GM13977 (cell line): ENCODE measurements around the gene SF3B5.

Source experiments
- DNase-seq: peaks from one replicate; pipeline ENCODE4 v3.0.0; 2012; ENCODE audit warnings: low spot score
- in situ Hi-C: fragments of 300-500 bp; cut with MboI; formaldehyde crosslinking; loops from one replicate; pipeline ENCODE4 v1.12.0; 2022; ENCODE audit warnings: low sequenced_read_pairs, low pct_unique_long_range_greater_than_20kb, mixed read lengths, inconsistent platforms; ENCODE audit not compliant: unreplicated experiment
- TF ChIP-seq, protein P1 (sequence below): IDR thresholded peaks from 2 replicates; pipeline ENCODE4 v1.5.1; 2012; ENCODE audit warnings: mild to moderate bottlenecking, control low read depth; ENCODE audit not compliant: insufficient read depth; ENCODE audit errors: extremely low read depth, missing control alignments

SF3B5 gene

DNA sequence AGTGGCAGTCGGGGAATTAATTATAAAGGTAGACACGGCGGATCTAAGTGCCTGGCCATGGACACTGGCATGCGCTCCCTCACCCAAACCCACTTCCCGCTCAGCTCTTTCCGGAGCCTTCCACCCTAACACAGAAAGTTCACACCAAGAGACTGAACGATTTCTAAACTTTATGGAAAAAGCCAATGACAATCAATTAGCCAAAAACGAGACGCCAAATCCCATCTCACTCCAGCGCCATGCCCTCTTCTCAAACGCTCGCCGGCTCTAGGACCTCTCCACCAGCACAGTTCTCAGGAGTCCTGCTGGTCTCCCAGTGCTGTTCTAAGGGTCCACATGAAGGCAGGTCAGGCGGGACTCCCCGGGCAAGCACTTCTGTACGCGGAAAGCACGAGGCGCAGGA lies 641 bp downstream of the SF3B5 start:
- no peak for DNase-seq
- in situ Hi-C loops, result loop anchor here (10.0 kb wide), 2 partner anchors 120 to 150 kb away; no protein-coding TSS in a partner anchor
- TF ChIP-seq, protein P1, sequence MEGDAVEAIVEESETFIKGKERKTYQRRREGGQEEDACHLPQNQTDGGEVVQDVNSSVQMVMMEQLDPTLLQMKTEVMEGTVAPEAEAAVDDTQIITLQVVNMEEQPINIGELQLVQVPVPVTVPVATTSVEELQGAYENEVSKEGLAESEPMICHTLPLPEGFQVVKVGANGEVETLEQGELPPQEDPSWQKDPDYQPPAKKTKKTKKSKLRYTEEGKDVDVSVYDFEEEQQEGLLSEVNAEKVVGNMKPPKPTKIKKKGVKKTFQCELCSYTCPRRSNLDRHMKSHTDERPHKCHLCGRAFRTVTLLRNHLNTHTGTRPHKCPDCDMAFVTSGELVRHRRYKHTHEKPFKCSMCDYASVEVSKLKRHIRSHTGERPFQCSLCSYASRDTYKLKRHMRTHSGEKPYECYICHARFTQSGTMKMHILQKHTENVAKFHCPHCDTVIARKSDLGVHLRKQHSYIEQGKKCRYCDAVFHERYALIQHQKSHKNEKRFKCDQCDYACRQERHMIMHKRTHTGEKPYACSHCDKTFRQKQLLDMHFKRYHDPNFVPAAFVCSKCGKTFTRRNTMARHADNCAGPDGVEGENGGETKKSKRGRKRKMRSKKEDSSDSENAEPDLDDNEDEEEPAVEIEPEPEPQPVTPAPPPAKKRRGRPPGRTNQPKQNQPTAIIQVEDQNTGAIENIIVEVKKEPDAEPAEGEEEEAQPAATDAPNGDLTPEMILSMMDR, result no peak

DNA sequence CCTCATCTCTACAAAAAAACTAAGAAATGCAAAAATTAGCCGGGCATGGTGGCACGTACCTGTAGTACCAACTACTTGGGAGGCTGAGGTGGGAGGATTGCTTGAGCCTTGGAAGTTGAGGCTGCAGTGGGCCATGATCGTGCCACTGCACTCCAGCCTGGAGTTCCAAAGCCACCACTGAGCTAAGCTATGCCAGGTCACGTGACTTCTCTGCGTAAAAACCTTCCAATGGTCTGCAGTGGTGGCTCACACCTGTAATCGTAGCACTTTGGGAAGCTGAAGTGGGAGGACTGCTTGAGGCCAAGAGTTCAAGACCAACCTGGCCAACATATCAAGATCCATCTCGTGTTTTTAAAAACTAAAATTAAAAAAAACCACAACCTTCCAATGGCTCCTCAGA lies 1.7 kb downstream of the SF3B5 start:
- TF ChIP-seq, protein P1, result no peak
- no peak for DNase-seq
- in situ Hi-C loops, result loop anchor here (10.0 kb wide), 2 partner anchors 121 to 149 kb away; no protein-coding TSS in a partner anchor

DNA sequence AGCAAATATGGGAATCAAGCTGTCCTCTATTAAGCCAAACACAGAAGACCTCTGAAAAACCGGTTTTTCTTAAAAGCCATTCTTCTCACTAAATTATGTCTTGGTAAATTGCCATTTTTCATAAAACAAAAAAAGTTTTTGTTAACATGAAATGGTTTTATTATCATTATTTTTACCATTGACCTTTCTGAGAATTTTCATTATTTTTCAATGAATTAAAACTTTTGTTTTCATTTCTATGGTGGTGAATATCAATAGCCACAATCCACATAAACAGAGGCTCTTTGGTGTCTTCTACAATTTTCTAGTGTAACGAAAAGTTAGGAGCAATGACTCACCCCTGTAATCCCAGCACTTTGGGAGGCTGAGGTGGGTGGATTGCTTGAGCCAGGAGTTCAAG lies 2.1 kb downstream of the SF3B5 start:
- in situ Hi-C loops, result loop anchor here (10.0 kb wide), 2 partner anchors 122 to 148 kb away; no protein-coding TSS in a partner anchor
- TF ChIP-seq, protein P1, result no peak
- DNase-seq, result no peak

DNA sequence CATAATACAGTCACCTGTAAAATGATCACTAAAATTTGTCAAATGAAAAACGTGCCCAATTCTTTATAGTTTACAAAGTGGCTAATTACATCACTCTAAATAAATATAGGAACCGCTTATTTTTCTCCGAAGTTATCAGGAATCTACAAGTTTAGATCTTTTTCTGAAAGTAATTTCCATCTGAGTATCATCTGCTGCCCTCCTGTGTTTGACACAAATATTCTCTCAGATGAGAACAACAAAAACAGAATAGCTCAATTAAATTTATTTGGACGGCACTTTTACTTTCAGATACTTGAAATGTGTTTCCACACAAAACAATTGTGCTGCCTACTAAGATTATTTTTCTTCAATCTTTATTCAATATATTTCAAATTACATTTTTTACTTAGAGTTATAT lies 5.0 kb downstream of the SF3B5 start:
- in situ Hi-C loops, result loop anchor here (10.0 kb wide), 2 partner anchors 124 to 146 kb away; no protein-coding TSS in a partner anchor
- no peak for DNase-seq
- TF ChIP-seq, protein P1, result peak; percentile 43

DNA sequence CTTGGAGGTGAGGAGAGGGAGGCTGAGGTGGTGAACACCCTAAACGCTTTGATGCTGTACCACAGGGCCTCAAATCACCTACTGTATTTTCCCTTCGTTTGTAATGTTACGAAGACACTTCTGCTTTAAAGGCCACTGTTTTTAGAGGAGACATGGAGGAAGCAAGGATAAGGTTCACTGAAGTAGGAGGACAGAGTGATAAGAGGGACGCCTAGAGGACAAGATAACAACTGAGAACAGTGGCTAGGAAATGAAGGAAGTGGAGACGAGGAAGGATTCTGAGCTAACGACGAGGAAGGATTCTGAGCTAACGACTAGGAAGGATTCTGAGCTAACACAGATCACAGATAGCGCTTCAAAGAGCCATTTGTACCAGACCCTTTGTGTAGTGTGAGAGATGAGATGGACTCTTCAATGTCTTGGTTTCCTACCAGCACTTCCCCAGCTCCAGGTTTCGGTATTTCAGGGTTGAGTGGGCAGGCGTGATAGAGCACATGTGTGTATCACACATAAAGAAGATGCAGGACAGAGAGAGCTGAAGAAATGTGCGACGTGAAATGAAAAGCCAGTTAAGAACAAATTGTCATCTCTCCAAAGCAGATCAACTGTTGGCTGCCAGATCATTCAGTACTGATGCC lies 7.5 kb downstream of the SF3B5 start:
- TF ChIP-seq, protein P1, result no peak
- no peak for DNase-seq
- in situ Hi-C loops, result no loop called here

DNA sequence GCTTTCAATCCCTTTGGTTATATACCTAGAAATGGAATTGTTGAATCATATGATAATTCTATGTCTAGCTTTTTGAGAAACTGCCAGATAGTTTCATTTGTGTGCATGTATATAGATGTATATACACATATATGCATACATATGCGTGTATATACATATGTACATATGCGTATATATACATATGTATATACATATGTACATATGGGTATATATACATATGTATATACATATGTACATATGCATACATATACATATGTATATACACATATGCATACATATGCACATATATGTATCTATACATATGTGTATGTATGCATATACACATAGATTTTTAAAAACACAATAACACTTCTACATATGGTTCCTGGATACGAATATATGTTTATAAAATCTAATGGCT lies 8.4 kb downstream of the SF3B5 start:
- in situ Hi-C loops, result no loop called here
- TF ChIP-seq, protein P1, result no peak
- DNase-seq, result no peak
